Stimulated activated CD8-positive, alpha-beta memory T cell treated with anti-CD3 and anti-CD28 coated beads, Interleukin-15, amount 100 ng/mL, for 24 hours (primary cell): Measurements from ENCODE around the gene BRINP1.

Source experiments
- DNase-seq: peaks from one replicate; pipeline ENCODE4 v3.0.0-alpha.2; 2020; ENCODE audit warnings: low read depth

The BRINP1 gene

DNA sequence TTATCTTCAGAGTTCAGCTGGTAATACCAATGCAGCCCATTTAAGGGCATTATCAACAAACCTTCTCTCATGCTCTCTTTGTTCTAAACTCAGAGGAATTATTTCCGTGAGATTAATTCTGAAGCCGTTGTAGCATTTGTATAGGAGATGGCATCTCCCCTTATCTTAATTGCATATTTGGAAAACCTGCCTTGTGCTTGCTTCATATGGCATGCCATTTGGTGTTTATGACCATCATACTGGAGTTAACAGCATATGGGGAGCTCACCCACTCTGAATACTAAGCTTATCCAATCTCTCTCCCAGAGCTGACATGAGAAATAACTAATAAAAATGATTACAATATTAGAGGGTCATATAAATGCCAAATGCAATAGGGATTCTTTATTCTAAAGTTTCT is 243.2 kb downstream of the BRINP1 start:
- no peak for DNase-seq

DNA sequence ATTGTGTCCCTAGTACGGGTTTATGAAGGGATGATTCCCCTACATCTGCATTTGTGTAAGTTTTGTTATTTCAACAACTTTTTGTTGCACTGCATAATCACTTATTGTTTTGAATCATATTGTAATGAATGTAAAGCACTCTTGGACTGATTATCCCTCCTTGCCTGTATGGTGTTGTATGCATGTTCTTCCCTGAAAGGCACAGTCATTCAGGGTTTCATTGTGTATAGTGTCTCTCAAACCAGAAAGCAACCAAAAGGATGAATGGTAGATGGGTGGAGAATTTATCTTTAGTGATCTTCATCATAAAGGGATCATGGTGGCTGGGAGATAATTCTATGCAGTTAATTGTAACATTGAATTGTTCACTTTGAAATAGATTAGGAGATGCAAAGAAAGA is 247.3 kb downstream of the BRINP1 start:
- no peak for DNase-seq

GRCh38 chr9:119117409-119117808 is 251.8 kb downstream of the BRINP1 start:
- DNase-seq: no peak
